KOPT-K1 (cell line): ENCODE data around the gene RABGGTB.
A peak's percentile ranks its signal among the peaks of the same experiment; 100 is the strongest.
"Not testable (repeated sequence)": the region's sequence is repeated elsewhere in the genome, so short reads cannot be mapped to it uniquely, and the experiment has no call there.

Experiments
- H3K27ac ChIP-seq: fragments of 200-600 bp; sonication (generic); 2 replicates; pipeline ENCODE4 v1.5.1; 2016; ENCODE audit warnings: antibody characterized with exemption, mild to moderate bottlenecking, low read depth, low read length; ENCODE audit not compliant: poor library complexity, severe bottlenecking
- H3K36me3 ChIP-seq: fragments of 200-600 bp; sonication (generic); 2 replicates; pipeline ENCODE4 v1.5.1; 2017; ENCODE audit warnings: antibody characterized with exemption, mild to moderate bottlenecking, low read length, moderate library complexity; ENCODE audit not compliant: insufficient read depth
- H3K9me3 ChIP-seq: fragments of 200-600 bp; sonication (generic); 2 replicates; pipeline ENCODE4 v1.5.1; 2017; ENCODE audit warnings: antibody characterized with exemption, low read length, mild to moderate bottlenecking; ENCODE audit not compliant: insufficient read depth, poor library complexity, severe bottlenecking

Gene RABGGTB

GRCh38 chr1:75785983-75786853, at the start of gene RABGGTB:
TSS of gene RABGGTB (plus strand) at chr1:75786256. CDS start at chr1:75786272, 16 bp downstream.
- H3K27ac ChIP-seq, result peak within 1 kb of the TSS; percentile 96
- no peaks in the 10 kb centered on the region for H3K9me3 ChIP-seq
- H3K36me3 ChIP-seq, result peaks cover 43% of the 10 kb centered on the region

GRCh38 chr1:75742047-75742625, 43.9 kb upstream of the RABGGTB start:
- H3K9me3 ChIP-seq, result no peaks in the 10 kb centered on the region
- H3K36me3 ChIP-seq, result peaks cover 81% of the 10 kb centered on the region
- H3K27ac ChIP-seq, result no peak overlapping the region

- Histone ChIP-seq H3K36me3 (peaks cover 83% of the 10 kb centered on the region), H3K9me3 (no peaks in the 10 kb centered on the region), H3K27ac (peak overlapping the region; percentile 51)
Observed at GRCh38 chr1:75745276-75745675, 40.8 kb upstream of the RABGGTB start.

- Histone ChIP-seq H3K36me3 (peaks cover 72% of the 10 kb centered on the region), H3K9me3 (peaks cover 33% of the 10 kb centered on the region)
Observed at GRCh38 chr1:75757210-75757609, 28.8 kb upstream of the RABGGTB start.

GRCh38 chr1:75758543-75758942, 27.5 kb upstream of the RABGGTB start:
- peaks cover 33% of the 10 kb centered on the region for H3K9me3 ChIP-seq
- peaks cover 72% of the 10 kb centered on the region for H3K36me3 ChIP-seq
- not testable (repeated sequence) for H3K27ac ChIP-seq

More at GRCh38 chr1:75757210-75757609, 28.8 kb upstream of the RABGGTB start:
- not testable (repeated sequence) for H3K27ac ChIP-seq

GRCh38 chr1:75764057-75764655, 21.9 kb upstream of the RABGGTB start:
- Histone ChIP-seq H3K9me3 (no peaks in the 10 kb centered on the region), H3K27ac (no peak overlapping the region), H3K36me3 (peaks cover 36% of the 10 kb centered on the region)

- H3K27ac ChIP-seq, result no peak overlapping the region
- H3K36me3 ChIP-seq, result peaks cover 35% of the 10 kb centered on the region
Observed at GRCh38 chr1:75765697-75766355, 20.2 kb upstream of the RABGGTB start.

GRCh38 chr1:75768016-75768415, 18.0 kb upstream of the RABGGTB start:
- H3K9me3 ChIP-seq, result no peaks in the 10 kb centered on the region
- no peak overlapping the region for H3K27ac ChIP-seq

More at GRCh38 chr1:75765697-75766355, 20.2 kb upstream of the RABGGTB start:
- no peaks in the 10 kb centered on the region for H3K9me3 ChIP-seq

GRCh38 chr1:75770761-75771160, 15.3 kb upstream of the RABGGTB start:
- H3K9me3 ChIP-seq, result no peaks in the 10 kb centered on the region
- no peaks in the 10 kb centered on the region for H3K36me3 ChIP-seq
- no peak overlapping the region for H3K27ac ChIP-seq

More at GRCh38 chr1:75768016-75768415, 18.0 kb upstream of the RABGGTB start:
- peaks cover 15% of the 10 kb centered on the region for H3K36me3 ChIP-seq

GRCh38 chr1:75771978-75772377, 14.1 kb upstream of the RABGGTB start:
- H3K36me3 ChIP-seq, result no peaks in the 10 kb centered on the region
- no peak overlapping the region for H3K27ac ChIP-seq
- H3K9me3 ChIP-seq, result no peaks in the 10 kb centered on the region

GRCh38 chr1:75777812-75778211, 8.2 kb upstream of the RABGGTB start:
- not testable (repeated sequence) for H3K9me3 ChIP-seq, H3K27ac ChIP-seq, H3K36me3 ChIP-seq

GRCh38 chr1:75778694-75779093, 7.4 kb upstream of the RABGGTB start:
- not testable (repeated sequence) for H3K36me3 ChIP-seq, H3K27ac ChIP-seq

GRCh38 chr1:75780183-75780582, 5.9 kb upstream of the RABGGTB start:
- not testable (repeated sequence) for H3K9me3 ChIP-seq, H3K36me3 ChIP-seq, H3K27ac ChIP-seq

More at GRCh38 chr1:75778694-75779093, 7.4 kb upstream of the RABGGTB start:
- not testable (repeated sequence) for H3K9me3 ChIP-seq

GRCh38 chr1:75783920-75784319, 2.1 kb upstream of the RABGGTB start:
- Histone ChIP-seq H3K36me3 (peaks cover 20% of the 10 kb centered on the region), H3K27ac (peak overlapping the region; percentile 96)
- H3K9me3 ChIP-seq, result not testable (repeated sequence)
